ENCODE results near the gene SLC35A3. TPM values are rescaled to one million over a fixed set of nuclear protein-coding genes. Genes with fewer than 3 reads are reported as not detected.

The SLC35A3 gene
- total and polyA plus RNA-seq, 9 of the 15 experiments (the other 6 are each of a cell fraction or from before 2014, with no cell fraction given) = 3.5 to 21.7 (median 13.2) TPM

GRCh38 chr1:100070201-100070939 lies 100.6 kb downstream of the SLC35A3 start:
- no peaks in the 10 kb centered on the region for H3K4me1 ChIP-seq (replicated peaks in 1 of 2; ENCODE audit: control insufficient read depth in 2 of 2, insufficient read depth in 2 of 2, low read length in 2 of 2)
- POLR2A ChIA-PET = interaction anchor here (0.6 kb wide), 1 partner anchor 8 kb away, joined by 4 read pairs; no protein-coding TSS in a partner anchor
- H3K27ac ChIP-seq (ENCODE audit: extremely low read depth, low read depth, low read length) = no peak overlapping the region
- BruUV-seq (replicated peaks) = no TSS peak
- no peak for FAIRE-seq
- no peaks in the 10 kb centered on the region for H3K27me3 ChIP-seq (ENCODE audit: control insufficient read depth in 2 of 2, insufficient read depth in 2 of 2, low read length in 2 of 2)
- intact Hi-C loops (cut with micrococcal nuclease) = no loop called here
- peaks cover 84% of the 10 kb centered on the region for H3K36me3 ChIP-seq (ENCODE audit: control insufficient read depth, insufficient read depth, low read length)
- ATAC-seq = no peak
- TF ChIP-seq ZNF316 (IDR thresholded peaks at IDR 0.05) = no peak
- no peak for TF ChIP-seq NR3C1 (CRISPR knock-in tag; IDR thresholded peaks at IDR 0.05)
- no peak overlapping the region for H3K4me2 ChIP-seq (ENCODE audit: insufficient read depth, low read length)
- CTCF ChIA-PET (ENCODE audit: low intra/inter-chr PET ratio) = interaction anchor here (0.6 kb wide), 1 partner anchor 258 kb away, joined by 3 read pairs; no protein-coding TSS in a partner anchor
- H3K79me2 ChIP-seq (ENCODE audit: control insufficient read depth, insufficient read depth, low read length) = peaks cover 5% of the 10 kb centered on the region; the same call in 1 of the 3 replicates
- no peak overlapping the region for H3K9ac ChIP-seq (ENCODE audit: insufficient read depth in 1 of 2, low read depth in 2 of 2, low read length in 2 of 2)
- WGBS (ENCODE audit: insufficient coverage, low coverage, missing lambda C conversion rate) = 93% methylated on average over 5 of the region's 5 CpGs
- no peak overlapping the region for H3K4me3 ChIP-seq
- H4K20me1 ChIP-seq (replicated peaks; ENCODE audit: control insufficient read depth, insufficient read depth, low read length) = no peaks in the 10 kb centered on the region
- in situ Hi-C loops (cut with MboI) = no loop called here
- H3K9me3 ChIP-seq (replicated peaks; ENCODE audit: control insufficient read depth, insufficient read depth, low read depth, low read length) = no peaks in the 10 kb centered on the region
- H3K9me1 ChIP-seq (ENCODE audit: control insufficient read depth, insufficient read depth, low read length) = no peaks in the 10 kb centered on the region
- DNase-seq (ENCODE audit: extremely low read depth in 1 of 4, low spot score in 3 of 4) = no peak
- H2AFZ ChIP-seq (ENCODE audit: low read depth, low read length) = no peak overlapping the region

DNA sequence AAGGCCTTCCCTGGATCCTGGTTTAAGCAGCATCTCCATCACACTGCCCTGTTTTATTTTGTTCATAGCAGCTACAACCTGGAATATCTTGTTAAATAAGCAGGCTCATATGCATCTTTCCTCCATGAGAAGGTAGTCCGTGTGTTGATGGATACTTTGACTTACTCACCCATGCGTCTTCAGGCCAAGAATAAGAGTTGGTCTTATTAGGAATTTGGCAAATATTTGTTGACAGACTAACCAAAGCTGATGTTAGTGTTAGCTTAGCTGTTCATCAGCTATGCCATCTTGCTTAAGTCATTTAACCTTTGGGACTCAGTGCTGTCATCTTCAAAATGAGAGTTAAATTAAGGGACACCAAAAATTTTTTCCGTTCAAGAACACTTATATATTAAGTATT lies 103.7 kb downstream of the SLC35A3 start:
- in situ Hi-C loops (cut with MboI) (no loop called here), intact Hi-C loops (cut with micrococcal nuclease) (no loop called here)
- no peak for DNase-seq (ENCODE audit: extremely low read depth in 1 of 4, low spot score in 3 of 4)
- Histone ChIP-seq H3K4me2 (ENCODE audit: insufficient read depth, low read length) (no peak overlapping the region), H3K79me2 (ENCODE audit: control insufficient read depth, insufficient read depth, low read length) (no peaks in the 10 kb centered on the region), H3K4me3 (no peak overlapping the region), H4K20me1 (replicated peaks; ENCODE audit: control insufficient read depth, insufficient read depth, low read length) (no peaks in the 10 kb centered on the region), H2AFZ (ENCODE audit: low read depth, low read length) (no peak overlapping the region), H3K36me3 (ENCODE audit: control insufficient read depth, insufficient read depth, low read length) (peaks cover 88% of the 10 kb centered on the region), H3K27me3 (ENCODE audit: control insufficient read depth in 2 of 2, insufficient read depth in 2 of 2, low read length in 2 of 2) (no peaks in the 10 kb centered on the region), H3K27ac (ENCODE audit: extremely low read depth, low read depth, low read length) (no peak overlapping the region), H3K9ac (ENCODE audit: insufficient read depth in 1 of 2, low read depth in 2 of 2, low read length in 2 of 2) (no peak overlapping the region), H3K4me1 (replicated peaks in 1 of 2; ENCODE audit: control insufficient read depth in 2 of 2, insufficient read depth in 2 of 2, low read length in 2 of 2) (no peaks in the 10 kb centered on the region), H3K9me3 (replicated peaks; ENCODE audit: control insufficient read depth, insufficient read depth, low read depth, low read length) (no peaks in the 10 kb centered on the region), H3K9me1 (ENCODE audit: control insufficient read depth, insufficient read depth, low read length) (no peaks in the 10 kb centered on the region)
- POLR2A ChIA-PET = interaction anchor here (1.9 kb wide), 1 partner anchor 14 kb away, joined by 5 read pairs; no protein-coding TSS in a partner anchor
- no peak for ATAC-seq
- TF ChIP-seq ZC3H4 (CRISPR knock-in tag; IDR thresholded peaks at IDR 0.05; ENCODE audit: borderline replicate concordance) (no peak), ZNF12 (CRISPR knock-in tag; IDR thresholded peaks at IDR 0.05) (no peak), KDM5B (IDR thresholded peaks at IDR 0.05; ENCODE audit: insufficient replicate concordance, low read depth, low read length) (no peak), TCF7L2 (IDR thresholded peaks at IDR 0.05; ENCODE audit: low read depth, low read length) (no peak)
- TF ChIP-seq, protein P1, sequence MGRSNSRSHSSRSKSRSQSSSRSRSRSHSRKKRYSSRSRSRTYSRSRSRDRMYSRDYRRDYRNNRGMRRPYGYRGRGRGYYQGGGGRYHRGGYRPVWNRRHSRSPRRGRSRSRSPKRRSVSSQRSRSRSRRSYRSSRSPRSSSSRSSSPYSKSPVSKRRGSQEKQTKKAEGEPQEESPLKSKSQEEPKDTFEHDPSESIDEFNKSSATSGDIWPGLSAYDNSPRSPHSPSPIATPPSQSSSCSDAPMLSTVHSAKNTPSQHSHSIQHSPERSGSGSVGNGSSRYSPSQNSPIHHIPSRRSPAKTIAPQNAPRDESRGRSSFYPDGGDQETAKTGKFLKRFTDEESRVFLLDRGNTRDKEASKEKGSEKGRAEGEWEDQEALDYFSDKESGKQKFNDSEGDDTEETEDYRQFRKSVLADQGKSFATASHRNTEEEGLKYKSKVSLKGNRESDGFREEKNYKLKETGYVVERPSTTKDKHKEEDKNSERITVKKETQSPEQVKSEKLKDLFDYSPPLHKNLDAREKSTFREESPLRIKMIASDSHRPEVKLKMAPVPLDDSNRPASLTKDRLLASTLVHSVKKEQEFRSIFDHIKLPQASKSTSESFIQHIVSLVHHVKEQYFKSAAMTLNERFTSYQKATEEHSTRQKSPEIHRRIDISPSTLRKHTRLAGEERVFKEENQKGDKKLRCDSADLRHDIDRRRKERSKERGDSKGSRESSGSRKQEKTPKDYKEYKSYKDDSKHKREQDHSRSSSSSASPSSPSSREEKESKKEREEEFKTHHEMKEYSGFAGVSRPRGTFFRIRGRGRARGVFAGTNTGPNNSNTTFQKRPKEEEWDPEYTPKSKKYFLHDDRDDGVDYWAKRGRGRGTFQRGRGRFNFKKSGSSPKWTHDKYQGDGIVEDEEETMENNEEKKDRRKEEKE (IDR thresholded peaks at IDR 0.05; ENCODE audit: borderline replicate concordance in 1 of 2, control insufficient read depth in 1 of 2, low read depth in 2 of 2, low read length in 1 of 2) = no peak
- BruUV-seq (replicated peaks) = no TSS peak
- no peak for FAIRE-seq
- CTCF ChIA-PET (ENCODE audit: low intra/inter-chr PET ratio) = no interaction called here
- WGBS (ENCODE audit: insufficient coverage, low coverage, missing lambda C conversion rate) = 94% methylated on average over 3 of the region's 3 CpGs
